H54 (cell line): ENCODE data around the gene MTRF1L.
A peak's percentile ranks its signal among the peaks of the same experiment; 100 is the strongest.

Source experiments
- DNase-seq: peaks from one replicate; pipeline ENCODE4 v3.0.0; 2011; ENCODE audit warnings: low spot score, mixed read lengths; ENCODE audit not compliant: insufficient read length
- FAIRE-seq: peaks from 3 replicates; lab custom pipeline; 2011; peaks lifted over from hg19 to GRCh38; lab: Jason Lieb, UNC
- POLR2A ChIP-seq: IDR thresholded peaks from 2 replicates; pipeline ENCODE4 v1.6.1; 2011; ENCODE audit warnings: low read depth, mild to moderate bottlenecking, low read length

The MTRF1L gene, protein sequence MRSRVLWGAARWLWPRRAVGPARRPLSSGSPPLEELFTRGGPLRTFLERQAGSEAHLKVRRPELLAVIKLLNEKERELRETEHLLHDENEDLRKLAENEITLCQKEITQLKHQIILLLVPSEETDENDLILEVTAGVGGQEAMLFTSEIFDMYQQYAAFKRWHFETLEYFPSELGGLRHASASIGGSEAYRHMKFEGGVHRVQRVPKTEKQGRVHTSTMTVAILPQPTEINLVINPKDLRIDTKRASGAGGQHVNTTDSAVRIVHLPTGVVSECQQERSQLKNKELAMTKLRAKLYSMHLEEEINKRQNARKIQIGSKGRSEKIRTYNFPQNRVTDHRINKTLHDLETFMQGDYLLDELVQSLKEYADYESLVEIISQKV

GRCh38 chr6:153002613-153003365 lies at the start of gene MTRF1L:
MTRF1L (minus strand) TSS chr6:153002709; CDS start chr6:153002685, 24 bp downstream.
- FAIRE-seq = peak; percentile 93

DNA sequence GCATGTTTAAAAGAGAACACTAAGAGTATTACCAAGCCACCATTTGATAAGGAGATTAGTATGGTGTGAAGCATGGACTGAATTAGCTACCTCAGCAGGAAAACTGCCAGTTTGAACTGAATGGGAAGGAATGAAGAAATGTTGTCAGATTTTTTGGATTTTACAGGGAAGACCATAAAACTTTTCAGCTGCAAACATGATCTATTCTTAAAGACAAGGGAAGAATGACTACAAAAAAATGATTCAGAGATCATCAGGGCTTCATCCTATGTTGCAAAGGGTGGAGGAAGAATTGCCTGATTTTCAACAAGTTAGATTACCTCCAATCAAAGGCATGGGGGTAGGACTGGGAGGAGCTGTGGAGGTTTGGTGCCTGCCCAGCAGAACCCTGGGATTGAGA lies 49.3 kb upstream of the MTRF1L start:
- DNase-seq = no peak
- no peak for FAIRE-seq
- TF ChIP-seq POLR2A = no peak

More at GRCh38 chr6:153002613-153003365, at the start of gene MTRF1L:
- DNase-seq = peak; percentile 51
- peak; percentile 53 for TF ChIP-seq POLR2A

- DNase-seq (no peak), FAIRE-seq (no peak)
- no peak for TF ChIP-seq POLR2A
Observed at GRCh38 chr6:153048631-153049030, 46.1 kb upstream of the MTRF1L start.

DNA sequence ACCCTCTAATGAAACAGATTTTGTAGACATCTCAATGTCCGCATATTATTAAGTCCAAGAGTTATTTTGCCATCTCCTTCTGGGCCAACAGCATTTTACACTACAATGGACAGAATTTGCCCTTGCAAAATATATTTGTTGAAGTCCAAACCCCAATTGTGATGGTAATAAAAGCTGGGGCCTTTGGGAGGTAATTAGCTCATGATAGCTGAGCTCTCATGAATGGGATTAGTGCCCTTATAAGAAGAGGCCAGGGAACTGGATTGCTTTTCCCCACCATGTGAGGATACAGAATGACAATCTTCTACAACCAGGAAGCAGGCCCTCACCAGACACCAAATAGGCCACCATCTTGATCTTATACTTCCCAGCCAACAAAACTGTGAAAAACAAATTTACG lies 44.9 kb upstream of the MTRF1L start:
- DNase-seq = no peak
- TF ChIP-seq POLR2A = no peak
- FAIRE-seq = no peak

- DNase-seq (no peak), FAIRE-seq (no peak)
- no peak for TF ChIP-seq POLR2A
Observed at GRCh38 chr6:153045271-153045670, 42.8 kb upstream of the MTRF1L start.

DNA sequence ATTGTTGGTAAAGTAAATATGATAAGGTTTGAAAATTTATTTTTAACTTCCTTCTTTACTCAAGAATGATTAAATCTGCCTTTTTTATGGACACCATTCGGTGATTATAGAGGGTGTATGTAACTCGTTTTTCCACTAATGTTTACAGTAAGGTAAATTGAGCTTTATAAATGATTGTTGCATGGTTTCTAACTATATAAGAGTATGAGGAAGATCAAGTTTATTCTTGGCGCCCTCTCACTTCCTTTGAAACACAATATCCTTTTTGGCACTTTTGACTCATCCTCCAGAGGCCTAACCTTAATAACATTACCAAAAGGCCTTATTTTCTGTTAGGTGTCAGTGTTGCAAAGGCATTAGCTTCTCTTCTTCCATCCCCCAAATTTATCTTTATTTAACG lies 41.8 kb upstream of the MTRF1L start:
- no peak for TF ChIP-seq POLR2A
- FAIRE-seq (no peak), DNase-seq (no peak)

GRCh38 chr6:153043719-153044118 lies 41.2 kb upstream of the MTRF1L start:
- FAIRE-seq = no peak
- DNase-seq = no peak
- TF ChIP-seq POLR2A = no peak

GRCh38 chr6:153038378-153039057 lies 36.0 kb upstream of the MTRF1L start:
- peak; percentile 7 for DNase-seq
- TF ChIP-seq POLR2A = no peak
- peak; percentile 90 for FAIRE-seq

DNA sequence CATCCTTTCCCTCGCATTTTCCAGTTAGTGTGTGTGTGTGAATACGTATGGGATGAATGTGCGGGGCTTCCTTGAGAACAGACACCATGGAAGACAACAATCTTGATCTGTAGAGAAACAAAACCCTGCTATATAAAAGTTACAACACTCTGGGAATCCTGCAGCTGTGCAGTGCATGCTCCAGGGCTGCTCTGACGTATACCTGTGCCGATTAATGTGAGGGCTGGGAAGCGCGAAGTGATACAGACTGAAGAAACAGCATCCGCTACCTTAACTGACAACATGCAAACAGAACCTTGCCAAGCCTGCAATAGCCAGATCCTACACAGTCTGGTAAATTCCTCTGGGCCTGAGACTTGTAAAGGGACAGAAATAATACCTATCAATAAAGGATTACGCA lies 31.6 kb upstream of the MTRF1L start:
- no peak for TF ChIP-seq POLR2A
- FAIRE-seq (no peak), DNase-seq (no peak)

DNA sequence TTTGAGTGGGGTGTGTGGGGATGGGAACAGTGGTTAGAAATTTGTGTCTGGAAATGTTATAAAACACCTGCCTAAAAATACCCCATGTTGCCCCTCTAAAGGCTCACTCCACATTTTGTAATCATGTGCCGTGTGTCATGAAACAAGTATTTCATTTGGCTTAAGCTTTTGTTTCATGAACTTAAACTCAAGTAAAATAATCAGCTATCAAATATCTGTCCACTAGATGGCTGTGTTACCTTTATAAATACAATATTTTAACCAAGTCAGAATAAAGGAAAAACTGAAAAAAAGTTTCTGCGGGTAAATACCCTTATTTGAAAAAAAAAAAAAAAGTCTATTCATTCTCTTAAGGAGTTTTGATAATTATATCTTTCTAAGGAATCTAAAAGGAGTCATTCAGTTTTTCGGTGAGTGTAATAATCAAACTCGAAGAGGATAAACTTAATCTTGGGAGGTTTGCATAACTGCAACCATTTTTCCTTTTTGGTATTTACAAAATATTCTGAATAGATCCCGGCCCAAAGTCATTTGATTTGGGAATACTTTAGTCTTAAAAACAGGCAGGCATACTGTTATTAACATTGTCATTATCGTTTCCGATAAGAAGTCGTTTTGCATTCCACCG lies 29.9 kb upstream of the MTRF1L start:
- no peak for DNase-seq
- TF ChIP-seq POLR2A = no peak
- FAIRE-seq = peak; percentile 15

- no peak for DNase-seq
- FAIRE-seq = no peak
Observed at GRCh38 chr6:153031335-153031955, 28.9 kb upstream of the MTRF1L start.

GRCh38 chr6:153028963-153029362 lies 26.5 kb upstream of the MTRF1L start:
- DNase-seq = no peak
- no peak for FAIRE-seq
- no peak for TF ChIP-seq POLR2A

More at GRCh38 chr6:153031335-153031955, 28.9 kb upstream of the MTRF1L start:
- no peak for TF ChIP-seq POLR2A

DNA sequence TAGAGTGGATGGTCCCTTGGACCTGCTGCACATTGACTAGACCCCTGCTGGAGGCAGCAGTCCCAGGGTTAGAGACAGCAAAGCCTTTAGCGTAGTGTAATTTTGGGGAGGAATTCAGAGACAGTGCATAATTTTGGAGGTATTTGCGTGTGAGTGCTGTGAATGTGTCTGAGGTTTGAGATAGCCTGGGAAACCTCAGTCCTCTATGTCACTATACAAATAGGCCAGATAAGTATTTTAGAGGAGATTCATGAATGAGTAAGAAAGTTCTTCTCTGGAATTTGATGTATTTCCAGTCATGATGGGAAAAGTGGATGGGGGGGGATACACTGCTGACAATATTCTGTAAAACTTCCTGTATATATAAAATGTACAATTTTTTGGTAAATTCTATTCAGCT lies 25.8 kb upstream of the MTRF1L start:
- no peak for TF ChIP-seq POLR2A
- FAIRE-seq = no peak
- no peak for DNase-seq
